Activated gamma-delta T cell (primary cell): ENCODE data around the gene RPS19BP1.
A peak's percentile ranks its signal among the peaks of the same experiment; 100 is the strongest.
"Not testable (repeated sequence)": the region's sequence is repeated elsewhere in the genome, so short reads cannot be mapped to it uniquely, and the experiment has no call there.

Experiments used
- DNase-seq: peaks from one replicate; lab custom pipeline; 2025; lab: John Stamatoyannopoulos, UW

Gene RPS19BP1

GRCh38 chr22:39528681-39529486, 3.7 kb downstream of the RPS19BP1 start:
- DNase-seq = peak; percentile 79

- DNase-seq = no peak
Observed at GRCh38 chr22:39528080-39528661, 4.4 kb downstream of the RPS19BP1 start.

GRCh38 chr22:39527481-39527961, 5.0 kb downstream of the RPS19BP1 start:
- DNase-seq = no peak

- DNase-seq = no peak
Observed at GRCh38 chr22:39526736-39527171, 5.8 kb downstream of the RPS19BP1 start.

GRCh38 chr22:39525658-39525975, 6.9 kb downstream of the RPS19BP1 start:
- DNase-seq = no peak

GRCh38 chr22:39524753-39525657, 7.5 kb downstream of the RPS19BP1 start:
- DNase-seq = no peak

GRCh38 chr22:39524089-39524752, 8.3 kb downstream of the RPS19BP1 start:
- DNase-seq = no peak

GRCh38 chr22:39522567-39523300, 9.8 kb downstream of the RPS19BP1 start:
- no peak for DNase-seq

- not testable (repeated sequence) for DNase-seq
Observed at GRCh38 chr22:39522091-39522490, 10.5 kb downstream of the RPS19BP1 start.

- DNase-seq = not testable (repeated sequence)
Observed at GRCh38 chr22:39521106-39521885, 11.3 kb downstream of the RPS19BP1 start.

- peak; percentile 79 for DNase-seq
Observed at GRCh38 chr22:39520226-39521105, 12.1 kb downstream of the RPS19BP1 start, which contains the start of gene ATF4. Gene ATF4 (plus strand): TSS chr22:39520562. CDS start chr22:39521446, 884 bp downstream.

GRCh38 chr22:39519681-39520225, 12.8 kb downstream of the RPS19BP1 start:
- peak; percentile 84 for DNase-seq

- no peak for DNase-seq
Observed at GRCh38 chr22:39518996-39519680, 13.4 kb downstream of the RPS19BP1 start.

- no peak for DNase-seq
Observed at GRCh38 chr22:39518144-39518786, 14.3 kb downstream of the RPS19BP1 start.

- DNase-seq = no peak
Observed at GRCh38 chr22:39517470-39517869, 15.1 kb downstream of the RPS19BP1 start.

GRCh38 chr22:39515266-39516050, 17.1 kb downstream of the RPS19BP1 start:
- no peak for DNase-seq
